ENCODE results near the gene ATP6V0E1. TPM values are rescaled to one million over a fixed set of nuclear protein-coding genes. Genes with fewer than 3 reads are reported as not detected.
"Not testable (repeated sequence)": the region's sequence is repeated elsewhere in the genome, so short reads cannot be mapped to it uniquely, and the experiment has no call there.

ATP6V0E1 gene
- total and polyA plus RNA-seq, 9 donors = 85.8 to 115 (median 99.0) TPM

GRCh38 chr5:173012882-173013281 is 29.3 kb downstream of the ATP6V0E1 start:
- no peaks in the 10 kb centered on the region for H3K27me3 ChIP-seq (ENCODE audit: control insufficient read depth, insufficient read depth, low read length)
- WGBS (ENCODE audit: insufficient coverage) = no CpG with 5 or more reads among the region's 4 CpGs
- no peak for DNase-seq
- H3K9me3 ChIP-seq (replicated peaks; ENCODE audit: control insufficient read depth, low read depth, low read length) = no peaks in the 10 kb centered on the region
- H3K27ac ChIP-seq (ENCODE audit: low read length) = no peak overlapping the region
- H3K4me1 ChIP-seq (ENCODE audit: control insufficient read depth, insufficient read depth, low read length) = peaks cover 2% of the 10 kb centered on the region
- H3K36me3 ChIP-seq (ENCODE audit: control insufficient read depth, insufficient read depth, low read length) = no peaks in the 10 kb centered on the region
- no peak overlapping the region for H3K4me3 ChIP-seq (ENCODE audit: low read length)

- Histone ChIP-seq H3K4me1 (ENCODE audit: control insufficient read depth, insufficient read depth, low read length) (peaks cover 2% of the 10 kb centered on the region), H3K9me3 (replicated peaks; ENCODE audit: control insufficient read depth, low read depth, low read length) (no peaks in the 10 kb centered on the region), H3K27ac (ENCODE audit: low read length) (no peak overlapping the region), H3K36me3 (ENCODE audit: control insufficient read depth, insufficient read depth, low read length) (no peaks in the 10 kb centered on the region), H3K27me3 (ENCODE audit: control insufficient read depth, insufficient read depth, low read length) (no peaks in the 10 kb centered on the region), H3K4me3 (ENCODE audit: low read length) (no peak overlapping the region)
- DNase-seq = no peak
- no CpG with 5 or more reads among the region's 4 CpGs for WGBS (ENCODE audit: insufficient coverage)
Measured at GRCh38 chr5:173014671-173015070, 31.1 kb downstream of the ATP6V0E1 start.

DNA sequence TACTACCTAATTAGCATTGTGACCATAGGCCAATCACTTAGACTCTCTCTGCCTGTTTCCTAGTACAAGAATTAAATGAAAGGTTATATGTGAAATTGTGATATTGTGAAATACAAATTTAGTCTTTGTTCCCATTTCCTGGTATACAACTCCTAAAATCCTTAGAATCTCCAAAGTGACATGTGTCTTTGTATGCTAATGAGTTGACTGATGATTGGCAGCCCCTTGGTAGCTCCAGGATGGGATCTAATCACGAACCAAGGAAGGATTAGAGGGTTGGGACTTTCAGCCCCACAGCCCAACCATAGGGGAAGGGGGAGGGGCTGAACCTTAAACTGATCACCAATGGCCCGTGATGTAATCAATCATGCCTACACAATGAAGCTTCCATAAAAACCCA is 31.6 kb downstream of the ATP6V0E1 start:
- WGBS (ENCODE audit: insufficient coverage) = no CpG with 5 or more reads among the region's 2 CpGs
- Histone ChIP-seq H3K36me3 (ENCODE audit: control insufficient read depth, insufficient read depth, low read length) (no peaks in the 10 kb centered on the region), H3K27me3 (ENCODE audit: control insufficient read depth, insufficient read depth, low read length) (no peaks in the 10 kb centered on the region), H3K4me3 (ENCODE audit: low read length) (no peak overlapping the region), H3K27ac (ENCODE audit: low read length) (no peak overlapping the region), H3K4me1 (ENCODE audit: control insufficient read depth, insufficient read depth, low read length) (peaks cover 2% of the 10 kb centered on the region), H3K9me3 (replicated peaks; ENCODE audit: control insufficient read depth, low read depth, low read length) (no peaks in the 10 kb centered on the region)
- no peak for DNase-seq

DNA sequence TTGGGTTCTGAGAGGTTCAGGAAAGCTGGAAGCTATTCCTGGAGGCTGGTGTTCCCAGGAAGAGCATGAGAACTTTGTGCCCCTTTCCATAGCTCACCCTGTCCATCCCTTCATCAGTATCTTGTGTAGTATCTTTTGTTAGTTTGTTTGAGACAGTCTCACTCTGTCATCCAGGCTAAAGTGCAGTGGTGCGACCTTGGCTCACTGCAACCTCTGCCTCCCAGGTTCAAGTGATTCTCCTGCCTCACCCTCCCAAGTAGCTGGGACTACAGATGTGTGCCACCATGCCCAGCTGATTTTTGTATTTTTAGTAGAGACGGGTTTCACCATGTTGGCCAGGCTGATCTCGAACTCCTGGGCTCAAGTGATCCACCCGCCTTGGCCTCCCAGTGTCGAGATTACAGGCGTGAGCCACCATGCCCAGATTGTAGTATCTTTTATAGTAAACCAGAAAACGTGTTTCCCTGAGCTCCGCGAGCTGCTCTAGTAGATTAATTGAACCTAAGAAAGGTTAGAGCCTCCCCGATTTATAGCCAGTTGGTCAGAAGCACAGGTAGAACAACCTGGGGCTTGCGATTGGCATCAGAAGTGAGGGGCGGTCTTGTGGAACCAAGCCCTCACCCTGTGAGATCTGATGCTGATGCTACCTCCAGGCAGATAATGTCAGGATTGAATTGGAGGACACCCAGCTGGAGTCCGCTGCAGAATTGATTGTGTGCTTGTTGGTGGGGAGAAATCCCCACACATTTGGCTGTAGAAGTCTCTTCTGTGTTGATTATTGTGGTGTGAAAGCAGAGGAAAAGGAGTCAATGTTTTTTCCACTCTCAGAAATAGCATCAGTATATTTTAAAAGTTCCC is 32.3 kb downstream of the ATP6V0E1 start:
- 90% methylated on average over 7 of the region's 13 CpGs for WGBS (ENCODE audit: insufficient coverage)
- H3K27me3 ChIP-seq (ENCODE audit: control insufficient read depth, insufficient read depth, low read length) = no peaks in the 10 kb centered on the region
- peaks cover 4% of the 10 kb centered on the region for H3K36me3 ChIP-seq (ENCODE audit: control insufficient read depth, insufficient read depth, low read length)
- peak overlapping the region; percentile 40 for H3K27ac ChIP-seq (ENCODE audit: low read length)
- H3K4me1 ChIP-seq (ENCODE audit: control insufficient read depth, insufficient read depth, low read length) = peaks cover 2% of the 10 kb centered on the region
- no peak for DNase-seq
- no peak overlapping the region for H3K4me3 ChIP-seq (ENCODE audit: low read length)
- H3K9me3 ChIP-seq (replicated peaks; ENCODE audit: control insufficient read depth, low read depth, low read length) = no peaks in the 10 kb centered on the region

- Histone ChIP-seq H3K27ac (ENCODE audit: low read length) (peak overlapping the region; percentile 44), H3K36me3 (ENCODE audit: control insufficient read depth, insufficient read depth, low read length) (peaks cover 4% of the 10 kb centered on the region), H3K4me1 (ENCODE audit: control insufficient read depth, insufficient read depth, low read length) (peaks cover 2% of the 10 kb centered on the region), H3K4me3 (ENCODE audit: low read length) (no peak overlapping the region), H3K27me3 (ENCODE audit: control insufficient read depth, insufficient read depth, low read length) (no peaks in the 10 kb centered on the region), H3K9me3 (replicated peaks; ENCODE audit: control insufficient read depth, low read depth, low read length) (no peaks in the 10 kb centered on the region)
- WGBS (ENCODE audit: insufficient coverage) = no CpG with 5 or more reads among the region's 4 CpGs
- peak; percentile 84 for DNase-seq
Measured at GRCh38 chr5:173016598-173017046, 33.1 kb downstream of the ATP6V0E1 start.

- H3K4me3 ChIP-seq (ENCODE audit: low read length); H3K9me3 ChIP-seq (replicated peaks; ENCODE audit: control insufficient read depth, low read depth, low read length); H3K4me1 ChIP-seq (ENCODE audit: control insufficient read depth, insufficient read depth, low read length); H3K27me3 ChIP-seq (ENCODE audit: control insufficient read depth, insufficient read depth, low read length); H3K36me3 ChIP-seq (ENCODE audit: control insufficient read depth, insufficient read depth, low read length); DNase-seq: not testable (repeated sequence)
- H3K27ac ChIP-seq (ENCODE audit: low read length) = peak overlapping the region; percentile 44
- 100% methylated on average over 7 of the region's 15 CpGs for WGBS (ENCODE audit: insufficient coverage)
Measured at GRCh38 chr5:173017087-173017486, 33.5 kb downstream of the ATP6V0E1 start.

- no peak overlapping the region for H3K27ac ChIP-seq (ENCODE audit: low read length)
- H3K36me3 ChIP-seq (ENCODE audit: control insufficient read depth, insufficient read depth, low read length) = peaks cover 10% of the 10 kb centered on the region
- no peak overlapping the region for H3K4me3 ChIP-seq (ENCODE audit: low read length)
- H3K27me3 ChIP-seq (ENCODE audit: control insufficient read depth, insufficient read depth, low read length) = no peaks in the 10 kb centered on the region
- H3K4me1 ChIP-seq (ENCODE audit: control insufficient read depth, insufficient read depth, low read length) = peaks cover 2% of the 10 kb centered on the region
- no peaks in the 10 kb centered on the region for H3K9me3 ChIP-seq (replicated peaks; ENCODE audit: control insufficient read depth, low read depth, low read length)
- peak; percentile 19 for DNase-seq
- 80% methylated on average over 1 of the region's 4 CpGs for WGBS (ENCODE audit: insufficient coverage)
Measured at GRCh38 chr5:173018358-173018757, 34.8 kb downstream of the ATP6V0E1 start.

GRCh38 chr5:173020154-173020581 is 36.6 kb downstream of the ATP6V0E1 start:
- Histone ChIP-seq H3K4me3 (ENCODE audit: low read length) (no peak overlapping the region), H3K36me3 (ENCODE audit: control insufficient read depth, insufficient read depth, low read length) (peaks cover 10% of the 10 kb centered on the region), H3K27ac (ENCODE audit: low read length) (no peak overlapping the region), H3K27me3 (ENCODE audit: control insufficient read depth, insufficient read depth, low read length) (no peaks in the 10 kb centered on the region), H3K4me1 (ENCODE audit: control insufficient read depth, insufficient read depth, low read length) (peaks cover 2% of the 10 kb centered on the region), H3K9me3 (replicated peaks; ENCODE audit: control insufficient read depth, low read depth, low read length) (no peaks in the 10 kb centered on the region)
- 82% methylated on average over 2 of the region's 5 CpGs for WGBS (ENCODE audit: insufficient coverage)
- DNase-seq = no peak

- Histone ChIP-seq H3K4me1 (ENCODE audit: control insufficient read depth, insufficient read depth, low read length) (peaks cover 2% of the 10 kb centered on the region), H3K36me3 (ENCODE audit: control insufficient read depth, insufficient read depth, low read length) (peaks cover 10% of the 10 kb centered on the region), H3K4me3 (ENCODE audit: low read length) (no peak overlapping the region), H3K27ac (ENCODE audit: low read length) (no peak overlapping the region), H3K9me3 (replicated peaks; ENCODE audit: control insufficient read depth, low read depth, low read length) (no peaks in the 10 kb centered on the region), H3K27me3 (ENCODE audit: control insufficient read depth, insufficient read depth, low read length) (no peaks in the 10 kb centered on the region)
- 81% methylated on average over 8 of the region's 9 CpGs for WGBS (ENCODE audit: insufficient coverage)
- no peak for DNase-seq
Measured at GRCh38 chr5:173020643-173021042, 37.1 kb downstream of the ATP6V0E1 start.

GRCh38 chr5:173025651-173026050 is 42.1 kb downstream of the ATP6V0E1 start:
- Histone ChIP-seq H3K4me1 (ENCODE audit: control insufficient read depth, insufficient read depth, low read length) (no peaks in the 10 kb centered on the region), H3K27me3 (ENCODE audit: control insufficient read depth, insufficient read depth, low read length) (no peaks in the 10 kb centered on the region), H3K27ac (ENCODE audit: low read length) (no peak overlapping the region), H3K4me3 (ENCODE audit: low read length) (no peak overlapping the region), H3K36me3 (ENCODE audit: control insufficient read depth, insufficient read depth, low read length) (peaks cover 8% of the 10 kb centered on the region), H3K9me3 (replicated peaks; ENCODE audit: control insufficient read depth, low read depth, low read length) (no peaks in the 10 kb centered on the region)
- 100% methylated on average over 1 of the region's 6 CpGs for WGBS (ENCODE audit: insufficient coverage)
- DNase-seq = no peak
